Fibroblast of villous mesenchyme (primary cell): ENCODE data around the gene SPO11. TPM values are rescaled to one million over a fixed set of nuclear protein-coding genes. Genes with fewer than 3 reads are reported as not detected.

Experiments used
- DNase-seq: peaks from one replicate; pipeline ENCODE4 v3.0.0-alpha.2; 2010; ENCODE audit warnings: low read depth
- H3K4me3 ChIP-seq: 2 replicates; pipeline ENCODE4 v1.5.1; 2011; ENCODE audit warnings: low read depth, mild to moderate bottlenecking, low read length
- CTCF ChIP-seq: IDR thresholded peaks from 2 replicates; pipeline ENCODE4 v1.5.1; 2012; ENCODE audit warnings: low read depth, mild to moderate bottlenecking, low read length; ENCODE audit not compliant: insufficient read depth
- total RNA-seq: library from RNA; depleted of rRNA; stranded (reverse); fragments of >200 nt; gene quantifications from 2 replicates; pipeline ENCODE4 v1.2.3, GENCODE V29; 2012

The SPO11 gene
- total RNA-seq, 1 donor: not detected

DNA sequence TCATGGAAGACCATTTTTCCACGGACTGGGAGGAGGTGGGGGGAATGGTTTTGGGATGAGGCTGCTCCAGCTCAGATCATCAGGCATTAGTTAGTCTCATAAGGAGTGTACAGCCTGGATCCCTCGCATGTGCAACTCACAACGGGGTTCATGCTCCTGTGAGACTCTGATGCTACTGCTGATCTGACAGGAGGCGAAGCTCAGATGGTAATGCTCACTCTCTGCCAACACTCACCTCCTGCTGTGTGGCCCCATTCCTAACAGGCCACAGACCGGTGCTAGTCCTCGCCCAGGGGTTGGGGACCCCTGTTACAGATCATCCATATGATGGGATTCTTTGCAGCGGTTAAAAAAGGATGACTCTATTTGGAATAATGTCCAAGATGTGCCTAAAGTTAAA lies 35.6 kb upstream of the SPO11 start:
- H3K4me3 ChIP-seq: no peak overlapping the region
- no peak for DNase-seq
- no peak for TF ChIP-seq CTCF

DNA sequence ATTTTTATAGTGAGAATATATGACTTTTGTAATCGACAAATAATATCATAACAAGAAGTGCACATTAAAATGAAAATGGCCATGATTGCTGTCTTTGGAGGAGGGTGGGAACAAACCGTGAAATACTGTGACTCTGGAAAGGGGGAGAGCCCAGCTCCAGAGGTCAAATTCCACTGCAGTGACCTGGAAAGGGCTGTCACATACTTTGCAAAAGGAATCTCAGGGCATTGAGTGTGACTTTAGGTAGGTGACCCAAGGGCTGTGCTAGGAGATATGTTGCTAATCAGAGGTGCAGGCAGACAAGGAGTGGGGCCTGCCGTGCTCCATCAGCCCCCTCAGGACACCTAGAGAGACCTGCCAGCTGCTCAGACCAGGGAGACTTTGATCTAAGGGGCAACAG lies 35.1 kb upstream of the SPO11 start:
- no peak for DNase-seq
- TF ChIP-seq CTCF: no peak
- H3K4me3 ChIP-seq: no peak overlapping the region

GRCh38 chr20:57298457-57298856 lies 31.1 kb upstream of the SPO11 start:
- no peak for DNase-seq
- H3K4me3 ChIP-seq: no peak overlapping the region
- TF ChIP-seq CTCF: no peak

- no peak overlapping the region for H3K4me3 ChIP-seq
- TF ChIP-seq CTCF: no peak
- DNase-seq: no peak
Measured at GRCh38 chr20:57301026-57301425, 28.6 kb upstream of the SPO11 start.

DNA sequence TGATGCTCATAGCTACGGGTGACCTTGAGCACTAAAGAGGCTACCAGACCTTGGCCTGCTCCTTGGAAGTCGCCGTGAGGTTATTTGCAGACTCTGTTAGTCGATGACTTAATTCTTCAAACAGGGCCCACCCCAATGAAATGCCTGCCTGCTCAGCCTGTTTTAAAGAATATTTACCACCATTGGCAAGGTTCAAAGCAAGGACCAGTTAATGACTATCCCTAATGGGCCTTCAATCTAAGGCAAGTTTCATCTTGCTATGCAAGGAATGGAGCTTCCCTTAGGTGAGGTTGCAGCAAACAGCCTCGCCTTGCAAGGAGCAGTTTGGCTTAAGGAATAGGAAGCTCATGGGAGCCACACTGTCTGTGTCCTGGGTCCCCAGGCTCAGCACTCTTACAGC lies 22.9 kb upstream of the SPO11 start:
- no peak overlapping the region for H3K4me3 ChIP-seq
- TF ChIP-seq CTCF: no peak
- no peak for DNase-seq

DNA sequence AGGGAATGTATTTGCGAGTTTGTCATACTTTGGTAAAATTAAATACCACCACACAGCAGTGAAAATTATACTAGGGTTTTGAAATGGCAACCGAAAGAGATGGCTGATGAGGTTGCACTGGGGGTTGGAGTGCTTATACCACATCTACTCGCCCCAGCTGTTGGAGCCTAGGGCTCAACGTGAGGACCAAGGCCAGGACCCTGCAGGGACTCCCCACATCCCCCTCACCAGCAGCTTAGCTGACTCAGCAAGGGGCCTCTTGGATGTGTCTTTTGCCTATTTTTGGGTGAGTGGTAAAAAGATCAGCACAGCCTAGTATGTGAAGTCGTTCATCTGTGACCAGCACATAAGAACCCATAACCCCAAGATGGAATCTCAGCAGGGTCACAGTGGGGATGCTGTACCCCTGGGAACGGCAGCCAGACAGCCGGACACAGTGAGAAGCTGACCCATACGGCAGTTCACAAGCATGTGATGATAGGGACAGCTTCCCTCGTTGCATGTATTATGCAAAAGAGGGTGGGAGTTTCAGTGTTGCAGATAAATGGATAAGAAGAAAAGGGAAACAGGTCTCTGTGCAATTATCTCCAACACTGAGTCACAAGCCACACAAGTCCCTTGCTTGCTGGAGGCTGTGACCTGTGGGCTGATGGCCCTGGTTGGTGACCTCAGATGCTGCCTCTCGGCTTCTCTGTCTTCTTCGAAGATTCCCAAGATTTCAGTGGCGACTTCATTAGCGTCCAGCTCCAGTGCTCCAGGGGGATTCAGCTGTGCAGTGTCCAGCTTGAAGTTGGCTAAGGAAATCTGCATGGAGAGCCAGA lies 20.9 kb upstream of the SPO11 start:
- DNase-seq: peak; percentile 1
- H3K4me3 ChIP-seq: no peak overlapping the region
- no peak for TF ChIP-seq CTCF
